ENCODE measurements around the gene ESD.
"Not testable (repeated sequence)": the region's sequence is repeated elsewhere in the genome, so short reads cannot be mapped to it uniquely, and the experiment has no call there.

The ESD gene

GRCh38 chr13:46796515-46797474 lies at the start of gene ESD:
Gene ESD, minus strand, starts transcription at chr13:46797161. Its CDS starts 5,748 bp downstream, at chr13:46791413.
- no peak for FAIRE-seq

GRCh38 chr13:46846726-46847125 lies 49.8 kb upstream of the ESD start:
- FAIRE-seq, result no peak
- DNase-seq (ENCODE audit: insufficient read length, low spot score), result no peak

More at GRCh38 chr13:46796515-46797474, at the start of gene ESD:
- DNase-seq (ENCODE audit: insufficient read length, low spot score), result peak; percentile 74

GRCh38 chr13:46845146-46845545 lies 48.2 kb upstream of the ESD start:
- FAIRE-seq (no peak), DNase-seq (ENCODE audit: insufficient read length, low spot score) (no peak)

- no peak for DNase-seq (ENCODE audit: insufficient read length, low spot score)
- no peak for FAIRE-seq
Observed at GRCh38 chr13:46844431-46844830, 47.5 kb upstream of the ESD start.

- no peak for FAIRE-seq
Observed at GRCh38 chr13:46839399-46839798, 42.4 kb upstream of the ESD start.

GRCh38 chr13:46834657-46835056 lies 37.7 kb upstream of the ESD start:
- DNase-seq (ENCODE audit: insufficient read length, low spot score) (no peak), FAIRE-seq (no peak)

More at GRCh38 chr13:46839399-46839798, 42.4 kb upstream of the ESD start:
- no peak for DNase-seq (ENCODE audit: insufficient read length, low spot score)

GRCh38 chr13:46831588-46832194 lies 34.7 kb upstream of the ESD start:
- DNase-seq (ENCODE audit: insufficient read length, low spot score) (peak; percentile 3), FAIRE-seq (no peak)

- no peak for FAIRE-seq
- DNase-seq (ENCODE audit: insufficient read length, low spot score), result no peak
Observed at GRCh38 chr13:46830405-46831005, 33.5 kb upstream of the ESD start.

GRCh38 chr13:46822551-46822950 lies 25.6 kb upstream of the ESD start:
- FAIRE-seq (no peak), DNase-seq (ENCODE audit: insufficient read length, low spot score) (no peak)

GRCh38 chr13:46817838-46818476 lies 21.0 kb upstream of the ESD start:
- DNase-seq (ENCODE audit: insufficient read length, low spot score) (no peak), FAIRE-seq (no peak)

- DNase-seq (ENCODE audit: insufficient read length, low spot score) (no peak), FAIRE-seq (no peak)
Observed at GRCh38 chr13:46817095-46817494, 20.1 kb upstream of the ESD start.

- no peak for FAIRE-seq
- no peak for DNase-seq (ENCODE audit: insufficient read length, low spot score)
Observed at GRCh38 chr13:46816371-46816770, 19.4 kb upstream of the ESD start.

GRCh38 chr13:46812301-46812797 lies 15.4 kb upstream of the ESD start:
- no peak for FAIRE-seq
- DNase-seq (ENCODE audit: insufficient read length, low spot score), result no peak

GRCh38 chr13:46810440-46810839 lies 13.5 kb upstream of the ESD start:
- DNase-seq (ENCODE audit: insufficient read length, low spot score) (no peak), FAIRE-seq (no peak)

GRCh38 chr13:46804921-46805320 lies 8.0 kb upstream of the ESD start:
- FAIRE-seq, result not testable (repeated sequence)

GRCh38 chr13:46804391-46804815 lies 7.4 kb upstream of the ESD start:
- DNase-seq (ENCODE audit: insufficient read length, low spot score) (peak; percentile 34), FAIRE-seq (no peak)

More at GRCh38 chr13:46804921-46805320, 8.0 kb upstream of the ESD start:
- DNase-seq (ENCODE audit: insufficient read length, low spot score), result not testable (repeated sequence)

GRCh38 chr13:46803586-46803985 lies 6.6 kb upstream of the ESD start:
- FAIRE-seq, result no peak

GRCh38 chr13:46801858-46802257 lies 4.9 kb upstream of the ESD start:
- FAIRE-seq (no peak), DNase-seq (ENCODE audit: insufficient read length, low spot score) (no peak)

More at GRCh38 chr13:46803586-46803985, 6.6 kb upstream of the ESD start:
- DNase-seq (ENCODE audit: insufficient read length, low spot score), result no peak

GRCh38 chr13:46799139-46799538 lies 2.2 kb upstream of the ESD start:
- no peak for DNase-seq (ENCODE audit: insufficient read length, low spot score)
- no peak for FAIRE-seq

GRCh38 chr13:46797501-46798237 lies 708 bp upstream of the ESD start:
- DNase-seq (ENCODE audit: insufficient read length, low spot score) (no peak), FAIRE-seq (no peak)
